ENCODE results near the gene KDF1.
"Not testable (repeated sequence)": the region's sequence is repeated elsewhere in the genome, so short reads cannot be mapped to it uniquely, and the experiment has no call there.

Gene KDF1

GRCh38 chr1:26994787-26995517, 34.7 kb upstream of the KDF1 start:
- in situ Hi-C loops (cut with MboI; ENCODE audit: low sequenced_read_pairs), result no loop called here

DNA sequence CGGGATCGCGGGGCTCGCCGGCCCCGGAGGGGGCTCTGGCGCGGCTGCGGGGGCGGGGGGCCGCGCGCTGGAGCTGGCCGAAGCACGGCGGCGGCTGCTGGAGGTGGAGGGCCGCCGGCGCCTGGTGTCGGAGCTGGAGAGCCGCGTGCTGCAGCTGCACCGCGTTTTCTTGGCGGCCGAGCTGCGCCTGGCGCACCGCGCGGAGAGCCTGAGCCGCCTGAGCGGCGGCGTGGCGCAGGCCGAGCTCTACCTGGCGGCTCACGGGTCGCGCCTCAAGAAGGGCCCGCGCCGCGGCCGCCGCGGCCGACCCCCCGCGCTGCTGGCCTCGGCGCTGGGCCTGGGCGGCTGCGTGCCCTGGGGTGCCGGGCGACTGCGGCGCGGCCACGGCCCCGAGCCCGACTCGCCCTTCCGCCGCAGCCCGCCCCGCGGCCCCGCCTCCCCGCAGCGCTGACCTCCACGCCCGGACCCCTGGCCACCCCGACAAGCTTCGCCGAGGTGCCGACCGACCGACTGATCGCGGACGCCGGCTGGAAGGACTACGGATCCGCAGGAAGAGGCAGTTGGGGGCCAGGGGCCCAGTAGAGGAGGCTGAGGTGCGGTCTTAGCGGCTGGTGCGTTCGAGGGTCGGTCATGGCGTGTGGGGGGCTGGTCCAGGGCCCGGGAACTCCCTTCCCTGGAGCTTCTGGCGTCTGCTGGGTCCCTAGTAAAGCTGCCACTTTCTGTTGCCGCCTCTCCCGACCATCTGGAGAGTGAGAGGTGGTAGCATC, 33.9 kb upstream of the KDF1 start:
- in situ Hi-C loops (cut with MboI; ENCODE audit: low sequenced_read_pairs), result no loop called here

DNA sequence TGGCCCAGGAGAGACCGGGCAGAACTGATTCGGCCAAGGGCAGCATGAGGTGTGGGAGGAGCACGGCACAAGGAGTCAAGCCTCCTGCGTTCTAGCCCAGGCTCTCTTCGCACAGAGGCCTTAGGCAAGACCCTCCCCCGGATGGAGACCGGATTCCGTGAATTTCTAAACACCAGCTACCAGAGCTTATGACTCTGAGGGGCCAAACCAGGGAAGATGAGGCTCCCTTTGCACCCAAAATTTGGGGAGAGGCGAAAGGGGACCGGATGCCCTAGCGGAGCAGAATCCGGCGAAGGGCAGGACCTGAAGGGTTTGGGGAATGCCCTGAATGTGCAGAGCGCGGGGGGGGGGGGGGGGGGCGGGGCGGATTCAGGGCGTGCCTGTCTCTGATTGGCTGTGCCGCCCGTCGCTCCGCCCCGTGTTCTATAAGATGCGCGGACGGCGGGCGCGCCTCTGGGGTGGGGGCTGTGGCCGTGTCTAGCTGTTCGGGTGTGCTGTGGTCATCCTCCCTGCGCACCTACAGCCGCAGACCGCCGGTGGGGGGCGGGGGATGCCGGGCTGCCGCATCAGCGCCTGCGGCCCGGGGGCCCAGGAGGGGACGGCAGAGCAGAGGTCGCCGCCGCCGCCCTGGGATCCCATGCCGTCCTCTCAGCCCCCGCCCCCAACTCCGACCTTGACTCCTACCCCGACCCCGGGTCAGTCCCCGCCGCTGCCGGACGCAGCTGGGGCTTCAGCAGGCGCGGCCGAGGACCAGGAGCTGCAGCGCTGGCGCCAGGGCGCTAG, 33.2 kb upstream of the KDF1 start, which contains the start of gene TRNP1:
TSS of gene TRNP1 (plus strand) at position 456 of the 783 bp plus-strand sequence. CDS start at position 551, 95 bp downstream.
- in situ Hi-C loops (cut with MboI; ENCODE audit: low sequenced_read_pairs), result no loop called here

DNA sequence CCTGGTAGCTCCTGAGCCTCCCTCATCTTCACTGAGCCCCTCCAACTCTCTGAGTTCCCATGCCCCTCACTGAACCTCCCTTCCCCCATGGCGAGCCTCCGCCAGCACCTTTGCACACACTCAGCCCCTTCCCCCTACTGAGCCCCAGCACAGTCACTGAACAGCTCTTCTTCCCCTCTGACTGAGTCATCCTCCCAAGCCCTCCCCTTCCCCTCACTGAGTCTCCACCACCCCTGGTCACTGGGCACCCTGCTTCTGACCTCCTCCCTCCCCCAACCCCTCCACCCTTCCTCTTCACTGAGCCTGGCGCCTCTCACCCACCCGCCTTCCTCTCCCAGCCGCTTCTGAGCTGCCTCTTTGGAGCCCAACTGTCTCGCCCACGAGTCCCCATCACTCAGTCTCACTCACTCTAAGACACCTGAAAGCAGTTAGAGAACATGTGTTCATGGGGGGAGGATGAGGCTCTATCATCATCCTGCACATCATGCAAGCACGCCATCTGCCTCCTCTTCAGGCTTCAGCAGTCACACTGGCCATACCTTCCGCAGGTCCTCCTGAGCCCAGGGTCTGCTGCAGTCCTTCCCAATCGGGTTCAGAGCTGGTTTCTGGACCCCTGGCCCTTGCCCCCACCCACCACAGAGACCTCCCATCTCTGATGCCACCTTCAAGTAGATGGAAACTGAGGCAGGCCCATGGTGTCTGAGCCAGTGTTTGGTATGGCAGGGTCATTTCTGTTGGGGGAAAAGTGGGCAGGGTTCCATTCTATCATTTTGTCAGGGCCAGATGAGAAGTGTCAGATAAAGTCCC, 31.2 kb upstream of the KDF1 start:
- in situ Hi-C loops (cut with MboI; ENCODE audit: low sequenced_read_pairs), result no loop called here

GRCh38 chr1:26989403-26990109, 29.3 kb upstream of the KDF1 start:
- in situ Hi-C loops (cut with MboI; ENCODE audit: low sequenced_read_pairs), result not testable (repeated sequence)

DNA sequence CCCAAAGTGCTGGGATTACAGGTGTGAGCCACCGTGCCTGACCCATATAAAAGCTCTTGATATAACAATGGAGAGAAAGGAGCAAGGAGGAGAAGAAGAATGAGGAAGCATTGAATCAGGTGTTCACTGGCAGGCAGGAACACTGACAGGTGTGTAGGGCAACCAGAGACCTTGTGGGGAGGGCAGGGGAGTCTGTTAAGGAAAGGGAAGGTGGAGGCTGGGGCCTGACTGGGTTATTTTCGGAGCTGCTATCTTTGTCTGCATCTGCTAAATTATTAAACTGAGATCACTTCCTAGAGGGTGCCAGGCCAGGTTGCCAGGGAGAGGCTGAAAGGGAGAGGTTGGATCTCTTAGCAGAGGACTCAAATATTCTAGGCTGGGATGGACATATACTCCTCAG, 26.4 kb upstream of the KDF1 start:
- in situ Hi-C loops (cut with MboI; ENCODE audit: low sequenced_read_pairs), result no loop called here

GRCh38 chr1:26984291-26984690, 24.0 kb upstream of the KDF1 start:
- in situ Hi-C loops (cut with MboI; ENCODE audit: low sequenced_read_pairs), result no loop called here

- in situ Hi-C loops (cut with MboI; ENCODE audit: low sequenced_read_pairs), result no loop called here
Measured at GRCh38 chr1:26983863-26984262, 23.6 kb upstream of the KDF1 start.

DNA sequence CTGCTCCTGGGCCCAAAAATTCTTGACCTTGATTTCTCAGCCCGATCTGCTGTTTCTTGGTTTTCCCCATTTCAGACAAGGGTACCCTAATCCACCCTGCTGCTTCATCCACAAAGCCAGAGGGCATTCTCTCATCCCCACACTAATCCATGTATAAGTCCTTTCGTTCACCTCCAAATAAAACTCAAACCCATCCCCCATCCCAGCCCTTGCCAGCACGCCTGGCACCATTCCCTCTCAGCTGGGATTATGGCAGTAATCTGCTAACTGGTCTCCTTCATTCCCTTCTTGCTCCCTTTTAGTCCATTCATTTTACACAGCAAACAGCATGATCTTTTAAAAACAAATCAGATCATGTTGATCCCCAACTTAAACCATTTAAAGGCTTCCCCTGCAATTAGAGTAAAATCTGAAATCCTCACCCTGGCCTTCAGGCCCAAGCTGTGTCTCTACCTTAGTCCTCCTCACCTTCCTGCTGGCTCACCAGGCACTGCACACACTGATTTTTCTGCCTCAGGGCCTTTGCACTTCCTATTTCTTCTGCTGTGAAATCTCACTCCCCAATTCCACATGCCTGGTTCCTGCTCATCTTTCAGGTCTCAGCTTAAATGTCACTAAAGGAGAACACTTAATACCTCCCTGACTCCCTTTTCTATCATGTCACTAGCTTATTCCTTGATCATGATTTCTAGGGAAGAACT, 21.0 kb upstream of the KDF1 start:
- in situ Hi-C loops (cut with MboI; ENCODE audit: low sequenced_read_pairs), result no loop called here

DNA sequence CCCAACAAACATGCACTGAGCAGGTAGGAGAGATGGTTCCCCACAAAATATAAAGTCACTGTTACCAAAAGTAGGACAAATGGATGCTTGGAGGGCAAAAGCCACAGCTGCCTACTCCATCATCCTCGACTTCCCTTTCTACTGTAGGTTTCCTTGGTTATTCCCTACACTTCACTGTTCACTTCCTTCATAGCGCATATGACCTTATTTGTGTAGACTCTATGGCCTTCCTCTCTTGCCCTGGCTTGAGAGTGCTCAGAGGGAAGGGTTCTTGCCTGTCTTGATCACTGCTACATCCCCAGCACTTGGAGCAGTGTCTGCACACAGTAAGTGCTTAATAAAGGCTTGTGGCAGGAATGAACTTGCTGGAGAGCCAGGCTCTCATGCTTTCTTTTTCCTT, 18.6 kb upstream of the KDF1 start:
- in situ Hi-C loops (cut with MboI; ENCODE audit: low sequenced_read_pairs), result no loop called here

- in situ Hi-C loops (cut with MboI; ENCODE audit: low sequenced_read_pairs), result no loop called here
Measured at GRCh38 chr1:26976621-26977510, 16.6 kb upstream of the KDF1 start.

DNA sequence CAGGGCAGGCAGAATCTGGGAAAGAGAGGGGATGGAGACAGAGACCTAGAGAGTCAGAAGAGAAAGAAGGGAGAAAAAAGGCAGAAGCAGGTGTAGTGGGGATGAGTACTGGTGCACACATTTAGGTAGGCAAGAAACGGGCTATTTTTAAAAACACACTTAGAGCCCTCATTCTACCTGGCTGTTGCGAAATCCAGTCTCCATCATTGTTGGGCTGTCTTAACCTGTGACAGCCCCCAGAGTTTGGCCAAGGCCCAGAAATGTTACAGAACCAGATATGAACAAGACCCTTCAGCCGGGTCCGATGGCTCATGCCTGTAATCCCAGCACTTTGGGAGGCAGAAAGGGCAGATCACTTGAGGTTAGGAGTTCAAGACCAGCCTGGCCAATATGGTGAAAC, 12.6 kb upstream of the KDF1 start:
- in situ Hi-C loops (cut with MboI; ENCODE audit: low sequenced_read_pairs), result no loop called here

- in situ Hi-C loops (cut with MboI; ENCODE audit: low sequenced_read_pairs), result no loop called here
Measured at GRCh38 chr1:26972390-26972789, 12.1 kb upstream of the KDF1 start.

DNA sequence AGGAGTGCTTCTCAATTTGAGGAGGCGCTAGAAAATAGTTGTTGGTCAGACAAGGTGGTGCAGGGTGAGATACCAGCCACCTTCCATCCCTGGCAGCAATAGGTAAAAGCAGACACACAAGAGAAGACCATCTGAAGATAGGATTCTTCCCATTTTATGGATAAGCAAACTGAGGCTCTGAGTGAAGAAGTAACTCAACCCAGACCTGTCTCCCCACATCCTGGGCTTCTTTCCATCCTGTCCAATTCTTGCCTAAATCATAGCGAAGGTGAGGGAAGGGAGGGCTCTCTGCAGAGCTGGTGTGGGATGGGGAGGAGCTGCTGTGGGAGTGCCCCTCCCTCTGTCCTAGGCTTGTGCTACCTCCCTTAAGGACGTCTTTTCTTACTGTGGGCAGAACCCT, 11.3 kb upstream of the KDF1 start:
- in situ Hi-C loops (cut with MboI; ENCODE audit: low sequenced_read_pairs), result no loop called here

DNA sequence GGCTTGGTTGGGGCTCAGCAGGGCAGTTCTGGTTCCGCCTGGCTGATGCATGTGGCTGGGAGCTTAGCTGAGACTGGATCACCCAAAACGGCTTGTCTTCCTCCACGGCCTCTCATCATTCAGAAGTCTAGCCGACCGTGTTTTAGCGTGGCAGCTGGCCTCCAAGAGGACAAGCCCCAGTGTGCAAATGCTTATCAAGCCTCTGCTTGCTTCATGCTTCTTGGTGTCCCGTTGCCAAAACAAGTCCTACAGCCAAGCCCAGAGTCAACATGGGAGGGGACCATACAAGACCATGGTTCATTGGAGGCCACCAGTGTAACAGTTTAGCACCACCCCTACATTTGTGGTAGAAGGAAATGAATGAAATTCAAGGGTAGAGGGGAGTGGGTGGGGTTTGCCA, 10.5 kb upstream of the KDF1 start:
- in situ Hi-C loops (cut with MboI; ENCODE audit: low sequenced_read_pairs), result no loop called here

DNA sequence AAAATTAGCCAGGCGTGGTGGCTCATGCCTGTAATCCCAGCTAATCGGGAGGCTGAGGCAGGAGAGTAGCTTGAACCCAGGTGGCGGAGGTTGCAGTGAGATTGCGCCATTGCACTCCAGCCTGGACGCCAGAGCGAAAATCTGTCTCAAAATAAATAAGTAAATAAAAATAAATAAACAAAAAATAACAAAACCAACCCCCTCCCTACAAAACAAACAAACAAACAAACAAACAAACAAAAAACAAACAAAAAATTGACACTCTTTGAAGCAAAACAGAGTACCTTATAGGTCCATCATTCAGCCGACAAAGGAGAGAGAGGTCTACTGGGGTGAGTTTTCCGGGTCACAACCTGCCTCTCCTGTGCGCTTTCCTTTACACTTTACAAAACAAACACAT, 5.4 kb upstream of the KDF1 start:
- in situ Hi-C loops (cut with MboI; ENCODE audit: low sequenced_read_pairs), result no loop called here

GRCh38 chr1:26965213-26965612, 4.9 kb upstream of the KDF1 start:
- in situ Hi-C loops (cut with MboI; ENCODE audit: low sequenced_read_pairs), result no loop called here

DNA sequence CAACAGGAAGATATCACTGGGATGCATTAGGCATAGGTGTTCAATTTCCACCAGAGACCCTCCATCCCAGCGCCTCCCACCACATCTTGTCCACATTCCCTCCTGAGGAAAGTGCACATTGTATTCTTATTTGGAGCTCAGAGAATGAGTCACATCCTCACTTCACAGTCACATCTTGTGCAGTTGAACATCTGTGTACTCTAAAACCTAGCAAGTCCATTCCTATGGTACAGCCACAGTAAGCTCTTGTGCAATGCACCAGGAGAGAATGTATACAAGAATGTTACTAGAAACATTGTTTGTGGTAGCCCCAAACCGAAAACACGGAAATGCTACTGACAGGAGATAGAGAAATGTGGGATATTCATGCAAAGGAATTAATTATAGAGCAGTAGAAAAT, 1.6 kb upstream of the KDF1 start:
- in situ Hi-C loops (cut with MboI; ENCODE audit: low sequenced_read_pairs), result no loop called here

- in situ Hi-C loops (cut with MboI; ENCODE audit: low sequenced_read_pairs), result no loop called here
Measured at GRCh38 chr1:26960625-26960966, 328 bp upstream of the KDF1 start.

Measured in HL-60/S4 treated with phorbol 12-myristate 13-acetate at 8.2 ng/mL for 4 days and 3 days (cell line).